GM21825 (cell line): ENCODE results near the gene KLHL6.
"Not testable (repeated sequence)": the region's sequence is repeated elsewhere in the genome, so short reads cannot be mapped to it uniquely, and the experiment has no call there.

Experiments used
- ATAC-seq: cut with Tn5 transposase; IDR thresholded peaks from one replicate; pipeline ENCODE4 v1.9.1; 2021; ENCODE audit warnings: mild to moderate bottlenecking, moderate library complexity; ENCODE audit not compliant: unreplicated experiment

KLHL6 gene

GRCh38 chr3:183488343-183488742 lies 67.2 kb downstream of the KLHL6 start:
- no peak for ATAC-seq

GRCh38 chr3:183487896-183488295 lies 67.6 kb downstream of the KLHL6 start:
- ATAC-seq, result no peak

- ATAC-seq, result no peak
Measured at GRCh38 chr3:183487016-183487415, 68.5 kb downstream of the KLHL6 start.

- ATAC-seq, result no peak
Measured at GRCh38 chr3:183486472-183486871, 69.0 kb downstream of the KLHL6 start.

GRCh38 chr3:183485585-183485984 lies 69.9 kb downstream of the KLHL6 start:
- no peak for ATAC-seq

- ATAC-seq, result no peak
Measured at GRCh38 chr3:183485093-183485492, 70.4 kb downstream of the KLHL6 start.

- ATAC-seq, result no peak
Measured at GRCh38 chr3:183484431-183485075, 71.0 kb downstream of the KLHL6 start.

- ATAC-seq, result no peak
Measured at GRCh38 chr3:183481582-183481981, 73.9 kb downstream of the KLHL6 start.

- ATAC-seq, result no peak
Measured at GRCh38 chr3:183478501-183478900, 77.0 kb downstream of the KLHL6 start.

- ATAC-seq, result no peak
Measured at GRCh38 chr3:183477801-183478456, 77.6 kb downstream of the KLHL6 start.

GRCh38 chr3:183475764-183476162 lies 79.7 kb downstream of the KLHL6 start:
- not testable (repeated sequence) for ATAC-seq

- ATAC-seq, result no peak
Measured at GRCh38 chr3:183475016-183475763, 80.3 kb downstream of the KLHL6 start.

GRCh38 chr3:183473969-183474368 lies 81.5 kb downstream of the KLHL6 start:
- ATAC-seq, result no peak

- no peak for ATAC-seq
Measured at GRCh38 chr3:183472155-183472554, 83.4 kb downstream of the KLHL6 start.

- no peak for ATAC-seq
Measured at GRCh38 chr3:183468424-183468823, 87.1 kb downstream of the KLHL6 start.

- no peak for ATAC-seq
Measured at GRCh38 chr3:183466575-183466974, 88.9 kb downstream of the KLHL6 start.

- ATAC-seq, result not testable (repeated sequence)
Measured at GRCh38 chr3:183465710-183466109, 89.8 kb downstream of the KLHL6 start.

GRCh38 chr3:183464480-183464879 lies 91.0 kb downstream of the KLHL6 start:
- ATAC-seq, result no peak

GRCh38 chr3:183460081-183461055 lies 95.1 kb downstream of the KLHL6 start:
- ATAC-seq, result no peak

GRCh38 chr3:183455089-183455488 lies 100.4 kb downstream of the KLHL6 start:
- ATAC-seq, result no peak

- ATAC-seq, result no peak
Measured at GRCh38 chr3:183454064-183454463, 101.4 kb downstream of the KLHL6 start.
